Activated CD8-positive, alpha-beta T cell treated with anti-CD3 and anti-CD28 coated beads for 36 hours (primary cell): Measurements from ENCODE around the gene ZBED1. TPM values are rescaled to one million over a fixed set of nuclear protein-coding genes. Genes with fewer than 3 reads are reported as not detected.

Source experiments
- ATAC-seq: fragments of 200-7000 bp; cut with Tn5 transposase; one replicate; pipeline ENCODE4 v1.10.0; 2021; ENCODE audit warnings: mild to moderate bottlenecking, moderate library complexity
- CTCF ChIA-PET: fragments of 350-600 bp; sonication (Branson Sonifier 250); formaldehyde crosslinking; loops from one replicate; lab custom pipeline; 2021; ENCODE audit warnings: antibody characterized with exemption; lab: Charles Lee
- POLR2A ChIA-PET: fragments of 350-600 bp; sonication (Branson Sonifier 250); formaldehyde crosslinking; loops from one replicate; lab custom pipeline; 2021; ENCODE audit warnings: antibody characterized with exemption; lab: Charles Lee
- DNase-seq: peaks from one replicate; pipeline ENCODE4 v3.0.0-alpha.2; 2020
- H3K27ac Mint-ChIP-seq: one replicate; pipeline ENCODE4 v1.8.0; 2021; ENCODE audit warnings: mild to moderate bottlenecking, mixed read lengths
- H3K27me3 Mint-ChIP-seq: one replicate; pipeline ENCODE4 v1.8.0; 2021; ENCODE audit warnings: mixed read lengths
- H3K36me3 Mint-ChIP-seq: one replicate; pipeline ENCODE4 v1.8.0; 2021; ENCODE audit warnings: low read depth, mixed read lengths
- H3K4me1 Mint-ChIP-seq: one replicate; pipeline ENCODE4 v1.8.0; 2021; ENCODE audit warnings: low read depth, mixed read lengths
- H3K4me3 Mint-ChIP-seq: one replicate; pipeline ENCODE4 v1.8.0; 2021; ENCODE audit warnings: mild to moderate bottlenecking, moderate library complexity, mixed read lengths
- H3K9me3 Mint-ChIP-seq: one replicate; pipeline ENCODE4 v1.8.0; 2021; ENCODE audit warnings: mixed read lengths
- intact Hi-C: fragments of 100-400 bp; cut with micrococcal nuclease; formaldehyde crosslinking; loops from one replicate; pipeline ENCODE4 v1.10.0; 2022
- total RNA-seq, 2 experiments: library from RNA; stranded (reverse); gene quantifications; one replicate each; pipeline ENCODE4 v1.2.3, GENCODE V29; 2021
- TF ChIP-seq, protein P1 (sequence below): fragments of 200-600 bp; IDR thresholded peaks from one replicate; pipeline ENCODE4 v1.8.0; 2022; ENCODE audit warnings: antibody characterized with exemption, mild to moderate bottlenecking

Gene ZBED1
- total RNA-seq, 2 experiments from 2014 or later: 26.3 to 28.7 TPM

- ChIA-PET POLR2A (no interaction called here), CTCF (no interaction called here)
- Mint-ChIP-seq H3K9me3 (no peaks in the 10 kb centered on the region), H3K27ac (peak overlapping the region; percentile 71), H3K4me1 (peaks cover 23% of the 10 kb centered on the region), H3K4me3 (peak overlapping the region; percentile 61), H3K27me3 (no peaks in the 10 kb centered on the region), H3K36me3 (peaks cover 21% of the 10 kb centered on the region)
- ATAC-seq: no peak
- intact Hi-C loops: no loop called here
- TF ChIP-seq, protein P1, sequence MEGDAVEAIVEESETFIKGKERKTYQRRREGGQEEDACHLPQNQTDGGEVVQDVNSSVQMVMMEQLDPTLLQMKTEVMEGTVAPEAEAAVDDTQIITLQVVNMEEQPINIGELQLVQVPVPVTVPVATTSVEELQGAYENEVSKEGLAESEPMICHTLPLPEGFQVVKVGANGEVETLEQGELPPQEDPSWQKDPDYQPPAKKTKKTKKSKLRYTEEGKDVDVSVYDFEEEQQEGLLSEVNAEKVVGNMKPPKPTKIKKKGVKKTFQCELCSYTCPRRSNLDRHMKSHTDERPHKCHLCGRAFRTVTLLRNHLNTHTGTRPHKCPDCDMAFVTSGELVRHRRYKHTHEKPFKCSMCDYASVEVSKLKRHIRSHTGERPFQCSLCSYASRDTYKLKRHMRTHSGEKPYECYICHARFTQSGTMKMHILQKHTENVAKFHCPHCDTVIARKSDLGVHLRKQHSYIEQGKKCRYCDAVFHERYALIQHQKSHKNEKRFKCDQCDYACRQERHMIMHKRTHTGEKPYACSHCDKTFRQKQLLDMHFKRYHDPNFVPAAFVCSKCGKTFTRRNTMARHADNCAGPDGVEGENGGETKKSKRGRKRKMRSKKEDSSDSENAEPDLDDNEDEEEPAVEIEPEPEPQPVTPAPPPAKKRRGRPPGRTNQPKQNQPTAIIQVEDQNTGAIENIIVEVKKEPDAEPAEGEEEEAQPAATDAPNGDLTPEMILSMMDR: no peak
- no peak for DNase-seq
Observed at GRCh38 chrX:2501559-2502102, 855 bp upstream of the ZBED1 start.

DNA sequence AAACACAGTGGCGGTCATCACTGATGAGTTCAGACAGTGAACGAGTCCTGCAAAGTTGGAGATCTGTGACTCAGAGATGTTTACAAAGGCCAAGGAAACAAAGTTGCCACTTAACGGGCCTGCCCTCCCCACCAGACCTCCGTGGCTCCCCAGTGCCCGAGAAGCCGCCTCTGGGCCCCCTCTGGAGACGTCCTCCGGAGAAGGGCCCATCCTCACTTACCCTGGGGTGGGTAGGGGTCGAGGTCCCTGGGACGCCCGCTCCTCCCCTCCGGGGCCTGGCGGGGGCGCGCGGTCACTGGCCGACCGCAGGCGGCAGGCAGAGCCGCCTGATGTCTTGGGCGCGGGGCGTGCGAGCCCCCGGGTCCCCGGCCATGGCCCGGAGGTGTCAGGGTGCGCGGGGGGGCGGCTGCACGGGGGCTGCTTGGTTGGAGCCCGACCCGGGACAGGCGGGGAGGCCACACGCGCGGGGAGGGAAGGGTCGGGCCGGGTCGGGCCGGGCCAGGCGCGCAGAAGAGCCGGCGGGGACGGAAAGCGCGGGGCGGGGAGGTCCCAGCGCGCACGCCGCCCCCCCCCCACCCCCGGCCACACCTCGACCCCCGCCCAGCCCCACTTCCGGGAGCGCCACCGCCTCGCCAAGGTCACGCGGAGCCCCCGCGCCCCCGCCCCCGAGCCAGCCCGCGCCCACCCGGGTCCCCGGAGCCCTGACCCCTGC, 529 bp downstream of the ZBED1 start:
- CTCF ChIA-PET: no interaction called here
- peak overlapping the region; percentile 74 for H3K4me3 Mint-ChIP-seq
- H3K36me3 Mint-ChIP-seq: peaks cover 24% of the 10 kb centered on the region
- H3K27me3 Mint-ChIP-seq: no peaks in the 10 kb centered on the region
- TF ChIP-seq, protein P1: no peak
- DNase-seq (peak; percentile 34), ATAC-seq (peak; percentile 52)
- POLR2A ChIA-PET: no interaction called here
- H3K9me3 Mint-ChIP-seq: no peaks in the 10 kb centered on the region
- intact Hi-C loops: no loop called here
- peaks cover 26% of the 10 kb centered on the region for H3K4me1 Mint-ChIP-seq
- peak overlapping the region; percentile 87 for H3K27ac Mint-ChIP-seq

- CTCF ChIA-PET: no interaction called here
- Mint-ChIP-seq H3K36me3 (peaks cover 24% of the 10 kb centered on the region), H3K27me3 (no peaks in the 10 kb centered on the region), H3K4me1 (peaks cover 26% of the 10 kb centered on the region), H3K27ac (peak overlapping the region; percentile 87), H3K4me3 (peak overlapping the region; percentile 74), H3K9me3 (no peaks in the 10 kb centered on the region)
- POLR2A ChIA-PET: no interaction called here
- ATAC-seq: no peak
- no peak for DNase-seq
- TF ChIP-seq, protein P1: no peak
- intact Hi-C loops: no loop called here
Observed at GRCh38 chrX:2499507-2499906, 1.3 kb downstream of the ZBED1 start.

DNA sequence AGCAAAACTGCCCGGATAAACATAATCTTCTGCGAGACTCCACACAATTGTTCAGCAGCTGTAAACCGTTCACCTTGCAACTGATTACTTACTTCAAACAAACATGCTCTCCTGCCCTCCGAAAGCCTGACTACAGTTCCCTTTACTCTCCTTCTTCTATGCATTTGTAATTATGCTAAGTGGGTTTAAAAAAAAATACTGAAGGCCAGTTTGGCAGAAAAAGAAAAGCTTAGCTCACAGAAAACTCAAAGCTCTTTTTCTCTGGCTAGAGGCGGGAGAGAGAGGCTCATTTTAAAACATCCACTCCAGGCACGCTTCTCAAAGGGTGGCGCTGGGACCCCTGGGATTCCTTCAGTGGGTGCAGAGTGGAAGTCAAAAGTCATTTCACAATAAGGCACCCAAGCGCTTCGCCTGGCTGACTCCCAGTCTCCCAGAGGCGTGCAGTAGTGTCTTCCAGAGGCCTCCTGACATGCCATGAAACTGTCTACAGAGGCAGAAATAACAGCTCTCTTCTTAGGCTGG, 1.9 kb downstream of the ZBED1 start:
- Mint-ChIP-seq H3K9me3 (no peaks in the 10 kb centered on the region), H3K4me3 (peak overlapping the region; percentile 74), H3K27ac (peak overlapping the region; percentile 87), H3K36me3 (peaks cover 24% of the 10 kb centered on the region), H3K27me3 (no peaks in the 10 kb centered on the region), H3K4me1 (peaks cover 26% of the 10 kb centered on the region)
- POLR2A ChIA-PET: no interaction called here
- CTCF ChIA-PET: no interaction called here
- ATAC-seq (no peak), DNase-seq (no peak)
- intact Hi-C loops: no loop called here
- TF ChIP-seq, protein P1: no peak
